Measurements from ENCODE around the gene PCF11.

The PCF11 gene, protein sequence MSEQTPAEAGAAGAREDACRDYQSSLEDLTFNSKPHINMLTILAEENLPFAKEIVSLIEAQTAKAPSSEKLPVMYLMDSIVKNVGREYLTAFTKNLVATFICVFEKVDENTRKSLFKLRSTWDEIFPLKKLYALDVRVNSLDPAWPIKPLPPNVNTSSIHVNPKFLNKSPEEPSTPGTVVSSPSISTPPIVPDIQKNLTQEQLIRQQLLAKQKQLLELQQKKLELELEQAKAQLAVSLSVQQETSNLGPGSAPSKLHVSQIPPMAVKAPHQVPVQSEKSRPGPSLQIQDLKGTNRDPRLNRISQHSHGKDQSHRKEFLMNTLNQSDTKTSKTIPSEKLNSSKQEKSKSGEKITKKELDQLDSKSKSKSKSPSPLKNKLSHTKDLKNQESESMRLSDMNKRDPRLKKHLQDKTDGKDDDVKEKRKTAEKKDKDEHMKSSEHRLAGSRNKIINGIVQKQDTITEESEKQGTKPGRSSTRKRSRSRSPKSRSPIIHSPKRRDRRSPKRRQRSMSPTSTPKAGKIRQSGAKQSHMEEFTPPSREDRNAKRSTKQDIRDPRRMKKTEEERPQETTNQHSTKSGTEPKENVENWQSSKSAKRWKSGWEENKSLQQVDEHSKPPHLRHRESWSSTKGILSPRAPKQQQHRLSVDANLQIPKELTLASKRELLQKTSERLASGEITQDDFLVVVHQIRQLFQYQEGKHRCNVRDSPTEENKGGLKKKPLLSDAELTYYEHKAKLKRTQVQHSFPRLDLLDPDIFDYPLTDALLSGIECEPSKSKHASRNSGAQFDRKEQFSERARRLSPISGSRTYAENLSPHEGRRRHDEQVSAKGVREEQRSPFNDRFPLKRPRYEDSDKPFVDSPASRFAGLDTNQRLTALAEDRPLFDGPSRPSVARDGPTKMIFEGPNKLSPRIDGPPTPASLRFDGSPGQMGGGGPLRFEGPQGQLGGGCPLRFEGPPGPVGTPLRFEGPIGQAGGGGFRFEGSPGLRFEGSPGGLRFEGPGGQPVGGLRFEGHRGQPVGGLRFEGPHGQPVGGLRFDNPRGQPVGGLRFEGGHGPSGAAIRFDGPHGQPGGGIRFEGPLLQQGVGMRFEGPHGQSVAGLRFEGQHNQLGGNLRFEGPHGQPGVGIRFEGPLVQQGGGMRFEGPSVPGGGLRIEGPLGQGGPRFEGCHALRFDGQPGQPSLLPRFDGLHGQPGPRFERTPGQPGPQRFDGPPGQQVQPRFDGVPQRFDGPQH (N-terminal part only)

DNA sequence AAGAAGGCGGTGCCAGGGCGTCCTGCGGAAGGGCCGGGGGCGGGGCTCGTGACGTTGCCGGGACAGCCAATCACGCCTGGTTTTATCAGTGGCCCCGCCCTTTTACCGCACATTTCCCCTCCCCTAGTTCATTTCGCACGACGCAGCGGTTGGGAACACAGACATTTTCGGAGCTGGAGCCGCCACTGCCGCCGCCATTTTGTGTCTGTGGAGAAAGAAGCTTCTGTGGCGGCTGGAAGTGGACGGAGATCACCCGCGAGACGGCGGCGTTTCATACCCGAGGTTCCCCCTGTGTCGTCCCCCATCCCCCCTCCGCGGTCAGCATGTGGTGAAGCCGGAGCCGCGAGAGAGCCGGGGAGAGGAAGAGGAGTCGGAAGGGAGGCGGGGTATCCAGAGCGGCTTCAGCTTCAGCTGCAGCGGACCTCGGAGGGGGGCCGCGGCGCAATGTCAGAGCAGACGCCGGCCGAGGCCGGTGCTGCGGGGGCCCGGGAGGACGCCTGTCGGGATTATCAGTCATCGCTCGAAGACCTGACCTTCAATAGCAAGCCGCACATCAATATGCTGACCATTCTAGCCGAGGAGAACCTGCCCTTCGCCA is at the start of gene PCF11:
Gene PCF11, plus strand, starts transcription at position 136 of the 598 bp plus-strand sequence. Its CDS starts 309 bp downstream, at position 445.
- peaks cover 28% of the 10 kb centered on the region for H3K36me3 ChIP-seq (ENCODE audit: insufficient read depth, low read length)
- H3K79me2 ChIP-seq (ENCODE audit: control insufficient read depth, insufficient read depth, low read length, unreplicated experiment), result peaks cover 51% of the 10 kb centered on the region
- H2AFZ ChIP-seq (ENCODE audit: low read length, unreplicated experiment), result peak within 1 kb of the TSS; percentile 84
- H3K27ac ChIP-seq (ENCODE audit: low read depth, low read length), result peak within 1 kb of the TSS; percentile 92
- no peaks in the 10 kb centered on the region for H3K27me3 ChIP-seq (ENCODE audit: insufficient read depth, low read length)
- H3K4me3 ChIP-seq (ENCODE audit: low read depth, low read length), result peak within 1 kb of the TSS; percentile 99
- peaks cover 18% of the 10 kb centered on the region for H3K4me1 ChIP-seq (ENCODE audit: control insufficient read depth, insufficient read depth, low read length, unreplicated experiment)

DNA sequence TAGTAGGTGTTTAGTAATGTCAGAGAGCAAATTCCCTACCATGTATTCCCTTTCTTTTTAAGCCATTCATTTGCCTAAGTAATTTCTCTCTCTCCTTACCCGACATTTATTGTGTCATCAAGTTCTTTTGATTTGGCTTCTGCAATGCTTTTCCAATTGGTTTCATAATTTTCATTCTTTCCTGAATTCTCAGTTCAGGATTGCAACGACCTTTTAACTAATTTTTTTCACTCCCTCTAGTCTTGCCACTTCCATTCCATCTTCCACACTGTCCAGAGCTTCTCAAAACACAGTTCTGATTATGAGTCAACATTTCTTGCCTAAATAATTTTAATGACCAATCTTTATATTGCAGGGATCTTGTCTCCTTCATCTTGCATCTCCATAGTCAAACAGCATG is 44.0 kb upstream of the PCF11 start:
- Histone ChIP-seq H3K27ac (ENCODE audit: low read depth, low read length) (no peak overlapping the region), H3K27me3 (ENCODE audit: insufficient read depth, low read length) (no peaks in the 10 kb centered on the region), H3K36me3 (ENCODE audit: insufficient read depth, low read length) (no peaks in the 10 kb centered on the region), H3K79me2 (ENCODE audit: control insufficient read depth, insufficient read depth, low read length, unreplicated experiment) (no peaks in the 10 kb centered on the region), H2AFZ (ENCODE audit: low read length, unreplicated experiment) (no peak overlapping the region), H3K4me1 (ENCODE audit: control insufficient read depth, insufficient read depth, low read length, unreplicated experiment) (no peaks in the 10 kb centered on the region), H3K4me3 (ENCODE audit: low read depth, low read length) (no peak overlapping the region)

DNA sequence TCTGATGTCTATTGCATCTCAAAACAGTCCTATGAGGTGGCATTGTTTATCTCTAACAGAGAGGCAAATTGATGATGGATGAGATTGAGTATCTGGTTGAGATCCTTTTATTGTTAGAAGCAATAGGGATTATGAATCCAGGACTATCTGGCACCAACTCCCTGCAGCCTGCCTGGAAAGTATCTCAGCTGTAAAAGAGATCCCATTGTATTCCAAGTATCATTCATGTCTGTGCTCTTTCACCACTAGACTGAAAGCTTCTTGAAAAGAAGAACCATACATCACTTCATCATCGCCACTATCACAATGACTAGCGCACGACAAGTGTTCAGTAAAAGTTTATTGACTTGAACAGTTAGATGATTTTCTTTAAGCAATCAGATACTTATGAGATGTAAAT is 41.9 kb upstream of the PCF11 start:
- H3K27me3 ChIP-seq (ENCODE audit: insufficient read depth, low read length), result no peaks in the 10 kb centered on the region
- H2AFZ ChIP-seq (ENCODE audit: low read length, unreplicated experiment), result no peak overlapping the region
- H3K4me3 ChIP-seq (ENCODE audit: low read depth, low read length), result no peak overlapping the region
- H3K27ac ChIP-seq (ENCODE audit: low read depth, low read length), result no peak overlapping the region
- no peaks in the 10 kb centered on the region for H3K79me2 ChIP-seq (ENCODE audit: control insufficient read depth, insufficient read depth, low read length, unreplicated experiment)
- H3K4me1 ChIP-seq (ENCODE audit: control insufficient read depth, insufficient read depth, low read length, unreplicated experiment), result peaks cover 8% of the 10 kb centered on the region
- H3K36me3 ChIP-seq (ENCODE audit: insufficient read depth, low read length), result no peaks in the 10 kb centered on the region

DNA sequence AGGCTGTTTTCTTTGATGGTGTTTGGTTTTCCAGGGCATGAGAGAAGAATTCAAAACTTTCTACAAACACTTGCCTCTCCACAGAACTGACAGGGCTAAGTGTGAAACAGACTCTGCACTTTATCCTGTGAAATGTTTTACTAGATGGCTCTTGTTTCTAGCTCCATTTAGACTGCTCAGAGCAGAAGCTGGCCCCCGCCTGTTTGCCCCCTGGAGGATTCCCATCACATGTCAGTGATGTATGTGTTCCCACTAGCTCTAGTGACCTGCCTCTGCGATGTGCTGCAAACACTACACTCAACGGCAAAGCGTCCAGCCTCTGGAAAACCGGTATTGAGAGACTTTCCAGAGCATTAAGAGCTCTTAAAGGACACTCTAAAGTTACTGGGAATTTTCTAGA is 41.4 kb upstream of the PCF11 start:
- Histone ChIP-seq H3K36me3 (ENCODE audit: insufficient read depth, low read length) (no peaks in the 10 kb centered on the region), H3K4me1 (ENCODE audit: control insufficient read depth, insufficient read depth, low read length, unreplicated experiment) (peaks cover 8% of the 10 kb centered on the region), H3K4me3 (ENCODE audit: low read depth, low read length) (no peak overlapping the region), H2AFZ (ENCODE audit: low read length, unreplicated experiment) (no peak overlapping the region), H3K27me3 (ENCODE audit: insufficient read depth, low read length) (no peaks in the 10 kb centered on the region), H3K27ac (ENCODE audit: low read depth, low read length) (no peak overlapping the region), H3K79me2 (ENCODE audit: control insufficient read depth, insufficient read depth, low read length, unreplicated experiment) (no peaks in the 10 kb centered on the region)

DNA sequence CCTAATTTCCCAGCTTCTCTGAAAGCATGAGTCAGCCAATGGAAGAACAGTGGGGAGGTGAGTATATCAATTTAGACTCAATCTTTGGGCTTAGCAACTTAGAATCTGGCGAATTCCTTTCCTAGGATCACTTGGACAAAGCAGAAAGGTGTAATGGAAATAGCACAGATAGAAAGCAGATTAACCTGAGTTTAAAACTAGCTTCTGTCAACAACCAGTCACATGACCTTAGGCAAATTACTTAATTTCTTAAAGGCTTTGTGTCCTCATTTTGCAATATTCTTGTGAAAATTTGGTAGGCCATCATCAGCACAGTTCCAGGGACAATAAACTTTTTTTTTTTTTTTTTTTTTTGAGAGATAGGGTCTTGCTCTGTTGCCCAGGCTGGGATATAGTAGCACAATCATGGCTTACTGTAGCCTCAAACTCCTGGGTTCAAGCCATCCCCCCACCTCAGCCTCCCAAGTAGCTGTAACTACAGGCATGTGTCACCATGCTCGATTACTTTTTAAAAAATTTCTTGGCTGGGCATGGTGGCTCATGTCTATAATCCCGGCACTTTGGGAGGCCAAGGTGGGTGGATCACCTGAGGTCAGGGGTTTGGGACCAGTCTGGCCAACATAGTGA is 40.8 kb upstream of the PCF11 start:
- no peaks in the 10 kb centered on the region for H3K27me3 ChIP-seq (ENCODE audit: insufficient read depth, low read length)
- no peaks in the 10 kb centered on the region for H3K36me3 ChIP-seq (ENCODE audit: insufficient read depth, low read length)
- no peak overlapping the region for H3K27ac ChIP-seq (ENCODE audit: low read depth, low read length)
- H2AFZ ChIP-seq (ENCODE audit: low read length, unreplicated experiment), result no peak overlapping the region
- H3K79me2 ChIP-seq (ENCODE audit: control insufficient read depth, insufficient read depth, low read length, unreplicated experiment), result no peaks in the 10 kb centered on the region
- H3K4me3 ChIP-seq (ENCODE audit: low read depth, low read length), result no peak overlapping the region
- peaks cover 8% of the 10 kb centered on the region for H3K4me1 ChIP-seq (ENCODE audit: control insufficient read depth, insufficient read depth, low read length, unreplicated experiment)

DNA sequence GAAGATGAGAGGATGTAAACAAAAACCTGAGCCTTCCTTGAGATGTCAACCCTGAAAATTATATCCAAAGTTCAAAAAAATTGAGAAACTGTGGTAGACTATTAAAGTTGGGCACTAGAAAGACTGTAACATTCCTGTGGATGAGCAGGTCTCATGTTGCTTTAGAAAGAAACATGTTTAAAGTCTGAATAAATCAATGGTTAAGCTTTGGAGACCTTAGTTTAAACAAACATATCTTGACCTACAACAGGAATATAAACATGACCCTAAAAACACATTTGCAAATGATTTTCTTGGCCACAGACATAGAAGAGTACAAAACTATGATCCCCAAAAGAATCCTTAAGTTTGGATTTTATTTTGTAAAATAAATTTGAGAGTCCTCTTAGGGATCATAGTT is 38.1 kb upstream of the PCF11 start:
- Histone ChIP-seq H3K79me2 (ENCODE audit: control insufficient read depth, insufficient read depth, low read length, unreplicated experiment) (no peaks in the 10 kb centered on the region), H3K27ac (ENCODE audit: low read depth, low read length) (no peak overlapping the region), H3K4me1 (ENCODE audit: control insufficient read depth, insufficient read depth, low read length, unreplicated experiment) (peaks cover 8% of the 10 kb centered on the region), H2AFZ (ENCODE audit: low read length, unreplicated experiment) (peak overlapping the region; percentile 20), H3K36me3 (ENCODE audit: insufficient read depth, low read length) (no peaks in the 10 kb centered on the region), H3K27me3 (ENCODE audit: insufficient read depth, low read length) (no peaks in the 10 kb centered on the region), H3K4me3 (ENCODE audit: low read depth, low read length) (no peak overlapping the region)

DNA sequence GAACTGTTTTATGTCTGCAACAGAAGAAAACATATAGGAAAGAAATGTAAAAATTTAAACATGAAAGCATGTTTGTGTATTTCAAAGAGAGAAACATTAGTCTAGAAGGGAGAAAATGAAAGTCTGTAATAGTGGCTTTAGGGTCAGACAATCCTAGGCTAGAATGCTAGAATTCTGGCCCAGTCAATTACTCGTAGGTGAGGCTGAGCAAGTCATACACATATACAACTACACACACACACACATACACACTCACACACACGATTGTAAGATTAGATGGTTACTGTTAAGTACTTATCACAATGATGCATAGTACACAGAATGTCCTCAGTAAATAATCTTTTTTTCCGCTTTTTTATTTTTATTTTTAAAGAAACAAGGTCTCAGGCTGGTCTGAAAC is 37.7 kb upstream of the PCF11 start:
- no peak overlapping the region for H3K27ac ChIP-seq (ENCODE audit: low read depth, low read length)
- peaks cover 8% of the 10 kb centered on the region for H3K4me1 ChIP-seq (ENCODE audit: control insufficient read depth, insufficient read depth, low read length, unreplicated experiment)
- no peaks in the 10 kb centered on the region for H3K27me3 ChIP-seq (ENCODE audit: insufficient read depth, low read length)
- no peak overlapping the region for H2AFZ ChIP-seq (ENCODE audit: low read length, unreplicated experiment)
- H3K4me3 ChIP-seq (ENCODE audit: low read depth, low read length), result no peak overlapping the region
- no peaks in the 10 kb centered on the region for H3K36me3 ChIP-seq (ENCODE audit: insufficient read depth, low read length)
- no peaks in the 10 kb centered on the region for H3K79me2 ChIP-seq (ENCODE audit: control insufficient read depth, insufficient read depth, low read length, unreplicated experiment)

DNA sequence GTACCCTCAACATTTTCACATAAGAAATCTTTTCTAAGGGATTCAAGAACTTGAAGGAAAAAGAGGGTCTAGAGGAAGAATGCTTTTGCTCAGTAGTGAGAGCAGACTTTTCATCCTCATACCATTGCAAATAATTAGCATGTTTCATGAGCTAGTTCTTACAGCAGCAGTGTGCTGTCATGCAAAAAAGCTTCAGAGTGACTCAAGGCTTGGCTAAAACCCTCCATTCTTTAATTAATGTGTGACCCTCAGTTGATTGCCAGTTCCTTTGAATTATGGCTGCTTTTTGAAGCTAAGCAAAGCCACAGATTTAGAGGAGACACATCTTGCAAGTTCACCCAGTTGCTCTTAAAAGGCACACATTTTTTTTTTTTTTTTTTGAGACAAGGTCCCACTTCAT is 36.6 kb upstream of the PCF11 start:
- Histone ChIP-seq H2AFZ (ENCODE audit: low read length, unreplicated experiment) (no peak overlapping the region), H3K27ac (ENCODE audit: low read depth, low read length) (no peak overlapping the region), H3K36me3 (ENCODE audit: insufficient read depth, low read length) (no peaks in the 10 kb centered on the region), H3K4me3 (ENCODE audit: low read depth, low read length) (no peak overlapping the region), H3K4me1 (ENCODE audit: control insufficient read depth, insufficient read depth, low read length, unreplicated experiment) (peaks cover 8% of the 10 kb centered on the region), H3K27me3 (ENCODE audit: insufficient read depth, low read length) (no peaks in the 10 kb centered on the region), H3K79me2 (ENCODE audit: control insufficient read depth, insufficient read depth, low read length, unreplicated experiment) (no peaks in the 10 kb centered on the region)

DNA sequence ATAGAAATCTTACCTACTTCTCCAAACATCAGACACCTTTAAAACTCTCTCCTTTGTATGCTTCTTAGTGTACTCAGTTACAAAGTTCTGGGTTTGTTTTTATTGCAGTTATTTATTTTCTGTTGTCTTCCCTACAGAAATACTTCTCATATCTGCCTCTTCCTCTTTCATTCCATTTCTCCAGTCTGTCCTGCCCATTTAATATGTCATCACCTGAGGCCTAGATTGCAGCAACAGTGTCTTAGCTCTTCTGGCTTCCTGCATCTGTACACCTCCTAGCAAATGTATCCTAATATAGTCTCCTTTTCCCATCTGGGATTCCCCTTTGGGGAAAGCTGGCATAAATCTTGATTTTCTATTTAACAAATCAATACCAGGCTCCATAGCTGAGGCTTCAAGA is 34.9 kb upstream of the PCF11 start:
- Histone ChIP-seq H3K36me3 (ENCODE audit: insufficient read depth, low read length) (no peaks in the 10 kb centered on the region), H3K79me2 (ENCODE audit: control insufficient read depth, insufficient read depth, low read length, unreplicated experiment) (no peaks in the 10 kb centered on the region), H3K27ac (ENCODE audit: low read depth, low read length) (no peak overlapping the region), H2AFZ (ENCODE audit: low read length, unreplicated experiment) (no peak overlapping the region), H3K27me3 (ENCODE audit: insufficient read depth, low read length) (no peaks in the 10 kb centered on the region), H3K4me3 (ENCODE audit: low read depth, low read length) (no peak overlapping the region), H3K4me1 (ENCODE audit: control insufficient read depth, insufficient read depth, low read length, unreplicated experiment) (peaks cover 8% of the 10 kb centered on the region)

DNA sequence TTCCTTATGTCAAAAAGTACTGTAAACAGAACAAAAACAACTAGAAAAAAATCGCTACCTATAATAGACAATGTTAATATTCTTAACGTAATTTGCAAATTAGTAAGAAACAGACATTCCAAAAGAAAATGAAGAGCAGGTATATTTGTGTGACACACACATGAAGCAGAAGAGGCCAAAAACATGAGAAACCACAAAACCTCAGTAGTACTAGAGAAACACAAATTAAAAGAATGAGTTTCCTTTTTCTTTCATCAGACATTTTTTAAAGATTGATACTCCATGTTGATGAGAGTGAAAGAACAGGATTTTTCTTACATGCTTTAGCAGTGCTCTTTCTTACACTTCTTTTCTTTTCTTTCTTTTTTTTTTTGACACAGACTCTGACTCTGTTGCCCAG is 34.2 kb upstream of the PCF11 start:
- Histone ChIP-seq H3K36me3 (ENCODE audit: insufficient read depth, low read length) (no peaks in the 10 kb centered on the region), H3K27me3 (ENCODE audit: insufficient read depth, low read length) (no peaks in the 10 kb centered on the region), H3K4me3 (ENCODE audit: low read depth, low read length) (no peak overlapping the region), H3K79me2 (ENCODE audit: control insufficient read depth, insufficient read depth, low read length, unreplicated experiment) (no peaks in the 10 kb centered on the region), H3K27ac (ENCODE audit: low read depth, low read length) (no peak overlapping the region), H3K4me1 (ENCODE audit: control insufficient read depth, insufficient read depth, low read length, unreplicated experiment) (peaks cover 8% of the 10 kb centered on the region), H2AFZ (ENCODE audit: low read length, unreplicated experiment) (no peak overlapping the region)
